HG02642 (cell line): Measurements from ENCODE around the gene ADAM20.

ENCODE experiments used
- ATAC-seq: cut with Tn5 transposase; IDR thresholded peaks from one replicate; pipeline ENCODE4 v1.9.1; 2021; ENCODE audit warnings: mild to moderate bottlenecking; ENCODE audit not compliant: unreplicated experiment, poor library complexity

Gene ADAM20

DNA sequence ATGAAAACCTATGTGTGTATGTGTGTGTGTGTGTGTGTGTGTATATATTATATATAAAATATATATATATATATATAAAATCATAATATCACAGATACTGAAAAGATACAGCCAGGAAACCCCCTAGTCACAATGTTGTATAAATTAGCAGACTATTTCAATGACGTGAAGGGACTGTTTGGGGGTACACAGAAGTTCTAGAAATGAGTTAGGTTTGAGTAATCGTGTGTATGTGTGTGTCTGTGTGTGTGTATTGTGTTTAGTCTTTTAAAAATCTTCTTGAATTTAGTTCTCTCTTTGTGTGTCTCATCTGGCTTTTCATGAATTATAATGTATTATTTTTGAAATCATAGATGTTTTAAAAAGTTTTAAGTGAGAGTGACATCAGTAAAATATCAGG lies 61.0 kb downstream of the ADAM20 start:
- no peak for ATAC-seq
